Esophagus muscularis mucosa (tissue), 4 donors: Measurements from ENCODE around the gene NISCH. TPM values are rescaled to one million over a fixed set of nuclear protein-coding genes. Genes with fewer than 3 reads are reported as not detected.

Experiments used
- DNase-seq: peaks from one replicate; pipeline ENCODE4 v3.0.0-alpha.2; 2017; ENCODE audit errors: extremely low spot score
- H3K27ac ChIP-seq, 4 donors: fragments of 200-600 bp; sonication (generic); replicated peaks in 1 of 4; 1 replicate in 3 of 4; 2 replicates in 1 of 4; pipeline ENCODE4 v1.5.1; 2016 to 2019; ENCODE audit warnings: mild to moderate bottlenecking in 1 of 4
- H3K27me3 ChIP-seq, 4 donors: fragments of 200-600 bp; sonication (generic); one replicate each; pipeline versions ENCODE4 v1.5.1 to v1.6.0; 2016 to 2019
- H3K36me3 ChIP-seq, 4 donors: fragments of 200-600 bp; sonication (generic); one replicate each; pipeline ENCODE4 v1.5.1; 2016 to 2019
- H3K4me1 ChIP-seq, 4 donors: fragments of 200-600 bp; sonication (generic); one replicate each; pipeline ENCODE4 v1.5.1; 2016 to 2019
- H3K4me3 ChIP-seq, 4 donors: fragments of 200-600 bp; sonication (generic); 1 replicate in 2 of 4; 2 replicates in 2 of 4; pipeline ENCODE4 v1.5.1; 2016 to 2019; ENCODE audit warnings: mild to moderate bottlenecking in 4 of 4, moderate library complexity in 1 of 4
- H3K9me3 ChIP-seq, 4 donors: fragments of 200-600 bp; sonication (generic); 1 replicate in 3 of 4; 2 replicates in 1 of 4; pipeline ENCODE4 v1.5.1; 2016 to 2019
- CTCF ChIP-seq, 3 experiments: fragments of 200-600 bp in 2 of 3; fragments of 450-650 bp in 1 of 3; sonication (generic) in 2 of 3; IDR thresholded peaks; one replicate each; pipeline ENCODE4 v1.5.1; 2017 to 2019; ENCODE audit warnings: antibody characterized with exemption in 3 of 3, mild to moderate bottlenecking in 2 of 3, moderate library complexity in 1 of 3
- EP300 ChIP-seq: sonication (generic); formaldehyde crosslinking; IDR thresholded peaks from one replicate; pipeline ENCODE4 v1.6.1; 2017; ENCODE audit warnings: antibody characterized with exemption
- POLR2A ChIP-seq: fragments of 450-650 bp; IDR thresholded peaks from one replicate; pipeline ENCODE4 v1.6.1; 2017; ENCODE audit warnings: antibody characterized with exemption, moderate library complexity, mild to moderate bottlenecking, low read depth
- POLR2AphosphoS5 ChIP-seq, 2 donors: sonication (generic); formaldehyde crosslinking; IDR thresholded peaks; one replicate each; pipeline ENCODE4 v1.6.1; 2017; ENCODE audit warnings: antibody characterized with exemption in 2 of 2
- WGBS: methylation state at CpG from one replicate; pipeline ENCODE4 v1.1.5; 2018; 5-methylcytosine and 5-hydroxymethylcytosine counted together
- intact Hi-C: fragments of 100-400 bp; cut with DNase I; formaldehyde crosslinking; loops from one replicate; pipeline ENCODE4 v1.15.1; 2023
- total RNA-seq, 4 donors: library from RNA; depleted of rRNA; stranded (reverse); fragments of >200 nt; gene quantifications; one replicate each; pipeline versions ENCODE4 v1.1.0 to v1.2.1, GENCODE V29; 2016

NISCH gene
- total RNA-seq, 4 donors from 2014 or later, result 71.9 to 110 (median 88.0) TPM

GRCh38 chr3:52469001-52469400 is 13.6 kb downstream of the NISCH start:
- H3K9me3 ChIP-seq, result no peaks in the 10 kb centered on the region
- 54% methylated on average over 5 of the region's 5 CpGs for WGBS
- DNase-seq, result no peak
- TF ChIP-seq POLR2AphosphoS5 (IDR thresholded peaks at IDR 0.05) (peak in 1 of 2 donors; percentile 48), POLR2A (no peak)
- peak overlapping the region; percentile 45 to 65 (median 56) for H3K27ac ChIP-seq
- H3K36me3 ChIP-seq, result peaks cover 20 to 64% (median 49%) of the 10 kb centered on the region in 4 donors
- H3K27me3 ChIP-seq, result no peaks in the 10 kb centered on the region
- intact Hi-C loops, result no loop called here
- no peak overlapping the region for H3K4me3 ChIP-seq
- H3K4me1 ChIP-seq, result peaks cover 32 to 79% (median 64%) of the 10 kb centered on the region in 4 donors

- no peak overlapping the region for H3K4me3 ChIP-seq
- peaks cover 35 to 65% (median 55%) of the 10 kb centered on the region in 4 donors for H3K36me3 ChIP-seq
- DNase-seq, result no peak
- H3K9me3 ChIP-seq, result no peaks in the 10 kb centered on the region
- intact Hi-C loops, result loop anchor here (5.0 to 10.0 kb wide), 2 partner anchors 61 to 214 kb away; partner anchors contain the start of genes GNL3, NT5DC2 and PBRM1
- no peak for TF ChIP-seq POLR2A
- TF ChIP-seq EP300, result no peak
- TF ChIP-seq POLR2AphosphoS5 (IDR thresholded peaks at IDR 0.05), result no peak
- no peak for TF ChIP-seq CTCF (IDR thresholded peaks at IDR 0.05)
- H3K4me1 ChIP-seq, result peaks cover 32 to 70% (median 55%) of the 10 kb centered on the region in 4 donors
- no peak overlapping the region for H3K27ac ChIP-seq
- no peaks in the 10 kb centered on the region for H3K27me3 ChIP-seq
- 88% methylated on average over 4 of the region's 4 CpGs for WGBS
Observed at GRCh38 chr3:52470920-52471319, 15.5 kb downstream of the NISCH start.

DNA sequence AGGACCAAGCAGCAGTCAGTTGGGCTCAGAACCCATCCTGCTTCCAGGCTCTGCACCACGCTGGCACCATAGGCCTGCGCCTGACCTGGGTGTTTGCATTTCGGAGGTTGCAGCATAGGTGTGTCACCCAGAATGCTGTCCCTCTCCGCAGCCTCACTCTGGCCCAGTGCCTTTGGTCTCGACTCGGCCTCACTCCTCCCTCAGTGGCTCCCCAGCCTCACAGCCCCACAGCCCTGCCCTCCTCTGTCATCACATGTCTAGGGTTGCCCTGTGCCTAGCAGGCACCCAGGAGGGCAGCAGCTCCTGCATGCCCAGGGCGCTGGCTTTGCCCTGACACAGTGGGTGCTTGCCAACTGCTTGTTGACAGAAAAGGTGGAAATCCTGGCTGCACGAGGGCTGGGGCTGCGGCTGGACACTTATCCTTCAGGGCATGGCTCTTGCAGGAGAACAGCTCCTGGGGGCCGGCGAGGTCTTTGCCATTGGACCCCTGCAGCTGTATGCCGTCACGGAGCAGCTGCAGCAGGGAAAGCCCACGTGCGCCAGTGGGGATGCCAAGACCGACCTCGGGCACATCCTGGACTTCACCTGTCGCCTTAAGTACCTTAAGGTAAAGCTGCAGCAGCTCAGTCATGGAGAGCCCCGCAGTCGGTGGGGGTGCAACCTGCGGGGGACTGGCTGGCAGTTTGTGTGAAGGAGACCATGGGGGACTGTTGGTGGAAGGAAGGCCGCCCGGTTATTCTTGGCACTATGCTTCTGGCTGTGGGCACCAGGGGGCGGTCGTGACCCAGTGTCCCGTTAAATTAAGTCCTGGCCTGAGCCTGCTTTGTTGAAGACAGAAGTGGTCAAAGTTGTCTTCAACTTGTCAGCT is 16.2 kb downstream of the NISCH start:
- intact Hi-C loops, result loop anchor here (5.0 to 10.0 kb wide), 2 partner anchors 61 to 213 kb away; partner anchors contain the start of genes GNL3, NT5DC2 and PBRM1
- Histone ChIP-seq H3K36me3 (peaks cover 42 to 72% (median 62%) of the 10 kb centered on the region in 4 donors), H3K4me1 (peaks cover 32 to 64% (median 50%) of the 10 kb centered on the region in 4 donors), H3K4me3 (no peak overlapping the region), H3K27me3 (no peaks in the 10 kb centered on the region), H3K9me3 (no peaks in the 10 kb centered on the region), H3K27ac (peak overlapping the region in 1 of 4 donors; percentile 3)
- peak; percentile 63 to 84 (median 65) for TF ChIP-seq CTCF (IDR thresholded peaks at IDR 0.05)
- TF ChIP-seq POLR2AphosphoS5 (IDR thresholded peaks at IDR 0.05), result no peak
- 68% methylated on average over 22 of the region's 26 CpGs for WGBS
- no peak for DNase-seq

- no peaks in the 10 kb centered on the region for H3K9me3 ChIP-seq
- no peak for TF ChIP-seq POLR2AphosphoS5 (IDR thresholded peaks at IDR 0.05)
- TF ChIP-seq EP300, result no peak
- TF ChIP-seq CTCF (IDR thresholded peaks at IDR 0.05), result no peak
- TF ChIP-seq POLR2A, result no peak
- WGBS, result 76% methylated on average over 13 of the region's 14 CpGs
- H3K4me3 ChIP-seq, result no peak overlapping the region
- H3K4me1 ChIP-seq, result peaks cover 29 to 56% (median 42%) of the 10 kb centered on the region in 4 donors
- H3K27ac ChIP-seq, result peak overlapping the region in 3 of 4 donors; percentile 3 to 20 (median 7)
- no peak for DNase-seq
- peaks cover 50 to 75% (median 69%) of the 10 kb centered on the region in 4 donors for H3K36me3 ChIP-seq
- H3K27me3 ChIP-seq, result no peaks in the 10 kb centered on the region
- intact Hi-C loops, result loop anchor here (5.0 to 10.0 kb wide), 2 partner anchors 60 to 212 kb away; partner anchors contain the start of genes GNL3, NT5DC2 and PBRM1
Observed at GRCh38 chr3:52472239-52473000, 17.0 kb downstream of the NISCH start.

DNA sequence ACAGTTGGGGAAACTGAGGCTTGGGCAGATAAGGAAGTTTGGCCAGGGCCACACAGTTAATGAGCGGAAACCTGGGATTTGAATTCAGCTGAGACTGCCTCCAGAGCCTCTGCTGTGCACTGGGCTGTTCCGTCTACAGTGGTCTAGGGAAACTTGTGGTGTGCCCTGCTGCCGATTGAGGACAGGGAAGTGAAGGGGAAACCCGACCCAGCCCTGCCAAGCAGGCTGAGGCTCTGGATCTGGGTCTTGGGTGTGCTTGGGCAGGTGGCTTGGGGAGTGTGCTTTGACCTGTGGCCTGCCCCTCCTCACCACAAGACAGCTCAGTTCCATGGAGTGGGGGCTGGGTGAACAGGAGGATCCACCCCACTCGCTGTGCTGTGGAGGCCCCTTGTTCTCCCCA is 17.6 kb downstream of the NISCH start:
- H3K27me3 ChIP-seq, result no peaks in the 10 kb centered on the region
- WGBS, result 81% methylated on average over 2 of the region's 5 CpGs

More for the DNA sequence above, 17.6 kb downstream of the NISCH start:
- H3K36me3 ChIP-seq, result peaks cover 56 to 77% (median 74%) of the 10 kb centered on the region in 4 donors
- intact Hi-C loops, result loop anchor here (5.0 to 10.0 kb wide), 2 partner anchors 59 to 212 kb away; partner anchors contain the start of genes GNL3, NT5DC2 and PBRM1
- TF ChIP-seq EP300 (no peak), CTCF (IDR thresholded peaks at IDR 0.05) (no peak), POLR2A (no peak)
- H3K9me3 ChIP-seq, result no peaks in the 10 kb centered on the region
- H3K4me1 ChIP-seq, result peaks cover 28 to 50% (median 36%) of the 10 kb centered on the region in 4 donors
- no peak for DNase-seq
- H3K4me3 ChIP-seq, result no peak overlapping the region
- peak overlapping the region in 2 of 4 donors; percentile 7 to 20 for H3K27ac ChIP-seq
